ENCODE data around the gene EPO. TPM values are rescaled to one million over a fixed set of nuclear protein-coding genes. Genes with fewer than 3 reads are reported as not detected.

The EPO gene
- total RNA-seq, 1 experiment from 2014 or later: 0.29 TPM

DNA sequence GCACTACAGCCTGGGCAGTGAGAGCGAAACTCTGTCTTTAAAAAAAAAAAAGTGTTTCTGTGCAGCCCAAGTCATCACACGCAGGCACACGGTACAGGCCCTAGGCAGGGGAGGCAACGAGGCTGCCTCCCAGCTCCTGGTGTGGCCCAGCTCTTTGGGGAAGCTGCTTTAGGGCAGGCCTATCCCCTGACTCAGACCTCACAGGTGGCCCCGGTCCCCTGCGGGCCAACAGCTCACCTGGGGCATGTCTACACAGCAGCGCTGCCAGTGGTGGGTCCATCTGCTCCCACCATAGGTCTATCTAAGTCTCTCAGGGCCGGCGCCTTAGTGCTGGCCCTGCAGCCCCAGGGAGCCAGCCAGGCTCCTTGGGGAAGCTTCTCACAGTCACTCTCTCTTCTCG is 44.6 kb downstream of the EPO start:
- no peak for DNase-seq (ENCODE audit: low read depth, low spot score)
- in situ Hi-C loops (cut with HindIII; ENCODE audit: low pct_unique_long_range_greater_than_20kb, low sequenced_read_pairs): no loop called here

- DNase-seq (ENCODE audit: low read depth, low spot score): no peak
- in situ Hi-C loops (cut with HindIII; ENCODE audit: low pct_unique_long_range_greater_than_20kb, low sequenced_read_pairs): no loop called here
These were observed 45.0 kb downstream of the EPO start for GRCh38 chr7:100765250-100765649.

DNA sequence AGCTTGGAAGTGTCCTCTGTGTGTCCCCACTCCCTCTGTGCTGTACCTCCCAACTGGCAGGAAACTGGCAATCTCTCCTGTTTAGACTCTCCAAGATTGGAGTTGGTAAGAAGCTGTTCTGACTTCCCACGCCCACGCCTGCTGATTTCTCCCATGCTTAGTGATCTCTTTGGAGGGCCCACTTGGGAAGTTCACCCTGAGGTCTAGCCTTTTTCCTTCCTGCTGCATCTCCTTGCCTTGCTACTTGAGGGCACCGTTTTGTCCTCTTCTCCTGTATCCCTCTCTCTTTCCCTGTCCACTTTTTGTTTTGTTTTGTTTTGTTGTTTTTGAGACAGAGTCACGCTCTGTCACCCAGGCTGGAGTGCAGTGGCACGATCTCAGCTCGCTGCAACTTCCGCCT is 48.5 kb downstream of the EPO start:
- DNase-seq (ENCODE audit: low read depth, low spot score): no peak
- in situ Hi-C loops (cut with HindIII; ENCODE audit: low pct_unique_long_range_greater_than_20kb, low sequenced_read_pairs): no loop called here

Other genes starting within 250 kb of the EPO start
- 64.3 and 67.0 TPM in 2 replicates for gene TSC22D4, start 241.3 kb upstream of the EPO start, total RNA-seq (2014; rRNA removed; shearing (Covaris generic))
- 0.53 and 0.61 TPM in 2 replicates for gene NYAP1, start 236.5 kb upstream of the EPO start, total RNA-seq (2014; rRNA removed; shearing (Covaris generic))
- 16.4 and 18.1 TPM in 2 replicates for gene AGFG2, start 181.3 kb upstream of the EPO start, total RNA-seq (2014; rRNA removed; shearing (Covaris generic))
- 0.21 and 0.48 TPM in 2 replicates for gene SAP25, start 146.6 kb upstream of the EPO start, total RNA-seq (2014; rRNA removed; shearing (Covaris generic))
- gene LRCH4, start 134.3 kb upstream of the EPO start, total RNA-seq (2014; rRNA removed; shearing (Covaris generic)): 4.6 and 5.5 TPM in 2 replicates
- gene FBXO24, start 134.1 kb upstream of the EPO start, total RNA-seq (2014; rRNA removed; shearing (Covaris generic)): 0.13 and 0.55 TPM in 2 replicates
- 0.59 and 1.1 TPM in 2 replicates for gene PCOLCE, start 118.1 kb upstream of the EPO start, total RNA-seq (2014; rRNA removed; shearing (Covaris generic))
- gene MOSPD3, start 107.9 kb upstream of the EPO start, total RNA-seq (2014; rRNA removed; shearing (Covaris generic)): 14.0 and 16.7 TPM in 2 replicates
- 0.29 and 1.6 TPM in 2 replicates for gene TFR2, start 78.9 kb upstream of the EPO start, total RNA-seq (2014; rRNA removed; shearing (Covaris generic))
- gene ACTL6B, start 64.0 kb upstream of the EPO start, total RNA-seq (2014; rRNA removed; shearing (Covaris generic)): not detected in 2 replicates
- 43.7 and 47.7 TPM in 2 replicates for gene GNB2, start 46.7 kb upstream of the EPO start, total RNA-seq (2014; rRNA removed; shearing (Covaris generic))
- 21.8 and 22.1 TPM in 2 replicates for gene GIGYF1, start 26.2 kb upstream of the EPO start, total RNA-seq (2014; rRNA removed; shearing (Covaris generic))
- gene POP7, start 14.3 kb upstream of the EPO start, total RNA-seq (2014; rRNA removed; shearing (Covaris generic)): 79.2 and 94.4 TPM in 2 replicates
- not detected in 2 replicates for gene ZAN, start 13.1 kb downstream of the EPO start, total RNA-seq (2014; rRNA removed; shearing (Covaris generic))
- gene EPHB4, start 107.1 kb downstream of the EPO start, total RNA-seq (2014; rRNA removed; shearing (Covaris generic)): 37.3 and 45.2 TPM in 2 replicates
- gene SLC12A9, start 132.2 kb downstream of the EPO start, total RNA-seq (2014; rRNA removed; shearing (Covaris generic)): 13.1 and 16.6 TPM in 2 replicates
- gene TRIP6, start 146.9 kb downstream of the EPO start, total RNA-seq (2014; rRNA removed; shearing (Covaris generic)): 107 and 109 TPM in 2 replicates
- 42.2 and 49.8 TPM in 2 replicates for gene SRRT, start 154.6 kb downstream of the EPO start, total RNA-seq (2014; rRNA removed; shearing (Covaris generic))
- 14.2 and 14.5 TPM in 2 replicates for gene UFSP1, start 169.2 kb downstream of the EPO start, total RNA-seq (2014; rRNA removed; shearing (Covaris generic))
- 1.5 and 1.8 TPM in 2 replicates for gene ACHE, start 175.4 kb downstream of the EPO start, total RNA-seq (2014; rRNA removed; shearing (Covaris generic))
- gene MUC3A, start 229.1 kb downstream of the EPO start, total RNA-seq (2014; rRNA removed; shearing (Covaris generic)): not detected in 2 replicates
- not detected in 2 replicates for gene MUC12, start 249.1 kb downstream of the EPO start, total RNA-seq (2014; rRNA removed; shearing (Covaris generic))

Measured in SK-MEL-5 (cell line).